B cell (primary cell): ENCODE data around the gene TLNRD1. TPM values are rescaled to one million over a fixed set of nuclear protein-coding genes. Genes with fewer than 3 reads are reported as not detected.

Experiments
- ATAC-seq: fragments of 200-7000 bp; cut with Tn5 transposase; one replicate; pipeline ENCODE4 v1.10.0; 2021; ENCODE audit warnings: low read depth, mild to moderate bottlenecking, moderate number of reproducible peaks, moderate library complexity
- CTCF ChIA-PET: fragments of 350-600 bp; sonication (Branson Sonifier 250); formaldehyde crosslinking; loops from one replicate; lab custom pipeline; 2021; ENCODE audit warnings: antibody characterized with exemption, inconsistent platforms; lab: Charles Lee
- POLR2A ChIA-PET: fragments of 350-600 bp; sonication (Branson Sonifier 250); formaldehyde crosslinking; loops from one replicate; lab custom pipeline; 2021; ENCODE audit warnings: antibody characterized with exemption; lab: Charles Lee
- DNase-seq: peaks from one replicate; pipeline ENCODE4 v3.0.0; 2013
- H2AFZ ChIP-seq: 2 replicates; pipeline ENCODE4 v1.6.1; 2012; ENCODE audit warnings: mild to moderate bottlenecking, low read depth, low read length; ENCODE audit not compliant: insufficient read depth, poor library complexity, severe bottlenecking
- H3K27ac ChIP-seq, 2 donors: 1 replicate in 1 of 2; 2 replicates in 1 of 2; pipeline ENCODE4 v1.5.1; 2012 to 2013; ENCODE audit warnings: low read length in 2 of 2, mild to moderate bottlenecking in 2 of 2, moderate library complexity in 1 of 2
- H3K27me3 ChIP-seq, 4 experiments: fragments of 200-600 bp in 1 of 4; sonication (generic) in 1 of 4; replicated peaks in 1 of 4; 1 replicate in 2 of 4; 2 replicates in 2 of 4; pipeline versions ENCODE4 v1.6.1 to v1.7.0; 2013 to 2016; ENCODE audit warnings: low read length in 3 of 4, mild to moderate bottlenecking in 2 of 4, mixed read lengths in 1 of 4, moderate library complexity in 1 of 4; ENCODE audit not compliant: insufficient read depth in 4 of 4, control insufficient read depth in 3 of 4; ENCODE audit errors: control extremely low read depth in 1 of 4
- H3K36me3 ChIP-seq, 2 experiments: replicated peaks in 1 of 2; 1 replicate in 1 of 2; 2 replicates in 1 of 2; pipeline versions ENCODE4 v1.6.1 to v1.7.1; 2013; ENCODE audit warnings: low read length in 1 of 2; ENCODE audit not compliant: insufficient read depth in 2 of 2, control insufficient read depth in 1 of 2; ENCODE audit errors: control extremely low read depth in 1 of 2, extremely low read depth in 1 of 2
- H3K4me1 ChIP-seq, 2 donors: fragments of 200-600 bp in 1 of 2; sonication (generic) in 1 of 2; 1 replicate in 1 of 2; 2 replicates in 1 of 2; pipeline versions ENCODE4 v1.5.1 to v1.6.1; 2013 to 2017; ENCODE audit warnings: low read length in 2 of 2; ENCODE audit not compliant: control insufficient read depth in 2 of 2, insufficient read depth in 2 of 2
- H3K4me2 ChIP-seq: replicated peaks from 2 replicates; pipeline ENCODE3; 2012; ENCODE audit warnings: mild to moderate bottlenecking, low read depth, low read length; ENCODE audit not compliant: poor library complexity, severe bottlenecking
- H3K4me3 ChIP-seq, 5 experiments: fragments of 200-600 bp in 1 of 5; sonication (generic) in 1 of 5; 1 replicate in 3 of 5; 2 replicates in 2 of 5; pipeline versions ENCODE4 v1.5.1 to v1.7.0; 2011 to 2016; ENCODE audit warnings: low read length in 4 of 5, mild to moderate bottlenecking in 4 of 5, low read depth in 2 of 5, control low read depth in 1 of 5, moderate library complexity in 1 of 5; ENCODE audit not compliant: insufficient read depth in 1 of 5; ENCODE audit errors: control extremely low read depth in 1 of 5, extremely low read depth in 1 of 5
- H3K79me2 ChIP-seq: fragments of 200-600 bp; sonication (generic); one replicate; pipeline ENCODE4 v1.6.0; 2016; ENCODE audit warnings: low read length; ENCODE audit not compliant: control insufficient read depth, insufficient read depth
- H3K9ac ChIP-seq: fragments of 200-600 bp; sonication (generic); 2 replicates; pipeline ENCODE4 v1.6.1; 2017; ENCODE audit warnings: mild to moderate bottlenecking, low read length, moderate library complexity
- H3K9me3 ChIP-seq, 3 donors: one replicate each; pipeline versions ENCODE4 v1.6.1 to v1.7.1; 2013; ENCODE audit warnings: low read length in 2 of 3; ENCODE audit not compliant: control insufficient read depth in 2 of 3, insufficient read depth in 1 of 3; ENCODE audit errors: control extremely low read depth in 1 of 3
- H4K20me1 ChIP-seq: 2 replicates; pipeline ENCODE4 v1.6.0; 2012; ENCODE audit warnings: mild to moderate bottlenecking, low read length; ENCODE audit not compliant: insufficient read depth, control insufficient read depth, poor library complexity, severe bottlenecking
- H3K27ac Mint-ChIP-seq: one replicate; pipeline ENCODE4 v1.8.0; 2021; ENCODE audit warnings: mixed read lengths
- H3K27me3 Mint-ChIP-seq: one replicate; pipeline ENCODE4 v1.8.0; 2021; ENCODE audit warnings: mixed read lengths
- H3K4me1 Mint-ChIP-seq: one replicate; pipeline ENCODE4 v1.8.0; 2021; ENCODE audit warnings: mixed read lengths
- H3K4me3 Mint-ChIP-seq: one replicate; pipeline ENCODE4 v1.8.0; 2021; ENCODE audit warnings: mixed read lengths
- H3K9me3 Mint-ChIP-seq: one replicate; pipeline ENCODE4 v1.8.0; 2022; ENCODE audit warnings: mixed read lengths; ENCODE audit not compliant: insufficient read depth
- CTCF ChIP-seq: fragments of 200-600 bp; IDR thresholded peaks from one replicate; pipeline ENCODE4 v1.8.0; 2022; ENCODE audit warnings: antibody characterized with exemption, mild to moderate bottlenecking
- EZH2 ChIP-seq: IDR thresholded peaks from 2 replicates; pipeline ENCODE4 v1.6.1; 2012; ENCODE audit warnings: borderline replicate concordance, low read depth, mild to moderate bottlenecking, moderate library complexity, low read length; ENCODE audit not compliant: insufficient read depth, poor library complexity, severe bottlenecking
- WGBS: methylation state at CpG from one replicate; pipeline ENCODE4 v1.1.5; 2013; ENCODE audit warnings: missing lambda C conversion rate; ENCODE audit not compliant: insufficient coverage; 5-methylcytosine and 5-hydroxymethylcytosine counted together
- intact Hi-C: fragments of 100-400 bp; cut with micrococcal nuclease; formaldehyde crosslinking; loops from one replicate; pipeline ENCODE4 v1.10.0; 2022
- polyA plus RNA-seq: library from polyadenylated mRNA; depleted of rRNA; stranded (reverse); fragments of >200 nt; gene quantifications from 2 replicates; pipeline ENCODE4 v1.2.3, GENCODE V29; 2012
- total RNA-seq, 2 donors: library from RNA; stranded (reverse); fragments of 120-200 nt in 1 of 2; gene quantifications; 1 replicate in 1 of 2; 2 replicates in 1 of 2; pipeline versions ENCODE4 v1.2.3 to v1.2.4, GENCODE V29; 2013 to 2022

TLNRD1 gene
- total and polyA plus RNA-seq, 2 donors (not counting 1 experiment from before 2014, with no cell fraction given): 11.4 to 26.7 TPM

- H3K27ac ChIP-seq: peak overlapping the region; percentile 23 to 44
- POLR2A ChIA-PET: interaction anchor here (0.6 kb wide), 1 partner anchor 8 kb away, joined by 5 read pairs; no protein-coding TSS in a partner anchor
- no peaks in the 10 kb centered on the region for H3K9me3 Mint-ChIP-seq
Measured at GRCh38 chr15:80998251-80998650, 2.5 kb upstream of the TLNRD1 start.

More at GRCh38 chr15:80998251-80998650, 2.5 kb upstream of the TLNRD1 start:
- H3K4me1 Mint-ChIP-seq: peaks cover 22% of the 10 kb centered on the region
- peak; percentile 49 for DNase-seq
- Histone ChIP-seq H4K20me1 (peaks cover 12% of the 10 kb centered on the region), H2AFZ (peak overlapping the region; percentile 24), H3K79me2 (peaks cover 15% of the 10 kb centered on the region), H3K27me3 (no peaks in the 10 kb centered on the region), H3K4me3 (no peak overlapping the region), H3K4me1 (peaks cover 22 to 32% of the 10 kb centered on the region in 2 donors), H3K36me3 (peaks cover 0 to 2% of the 10 kb centered on the region in 2 experiments), H3K9ac (no peak overlapping the region), H3K4me2 (no peak overlapping the region), H3K9me3 (peaks cover 0 to 3% (median 2%) of the 10 kb centered on the region in 3 donors)
- TF ChIP-seq EZH2 (no peak), CTCF (no peak)
- ATAC-seq: no peak
- no CpG with 5 or more reads among the region's 1 CpG for WGBS
- CTCF ChIA-PET: interaction anchor here (2.1 kb wide), 1 partner anchor 268 kb away, joined by 9 read pairs; no protein-coding TSS in a partner anchor
- intact Hi-C loops: loop anchor here (10.0 kb wide), 1 partner anchor 303 kb away; the partner anchor contains the start of gene ABHD17C
- no peak overlapping the region for H3K4me3 Mint-ChIP-seq
- H3K27me3 Mint-ChIP-seq: no peaks in the 10 kb centered on the region
- H3K27ac Mint-ChIP-seq: peak overlapping the region; percentile 86
